H9 (cell line): ENCODE measurements around the gene ZBED2. TPM values are rescaled to one million over a fixed set of nuclear protein-coding genes. Genes with fewer than 3 reads are reported as not detected.

Experiments
- DNase-seq: peaks from one replicate; pipeline ENCODE4 v3.0.0-alpha.2; 2017
- H2AFZ ChIP-seq: one replicate; pipeline ENCODE4 v1.6.1; 2013; ENCODE audit warnings: mild to moderate bottlenecking, low read length, control low read depth, moderate library complexity
- H2AK5ac ChIP-seq: 2 replicates; pipeline ENCODE4 v1.6.1; 2013; ENCODE audit warnings: low read length, control low read depth, mixed read lengths; ENCODE audit not compliant: insufficient read length
- H2BK120ac ChIP-seq: one replicate; pipeline ENCODE4 v1.6.1; 2013; ENCODE audit warnings: low read depth, mild to moderate bottlenecking, low read length, control low read depth, inconsistent platforms; ENCODE audit not compliant: poor library complexity, severe bottlenecking
- H2BK12ac ChIP-seq: 2 replicates; pipeline ENCODE4 v1.6.1; 2013; ENCODE audit warnings: low read length, control low read depth, mixed read lengths, low read depth; ENCODE audit not compliant: insufficient read length
- H2BK15ac ChIP-seq: 2 replicates; pipeline ENCODE4 v1.6.1; 2013; ENCODE audit warnings: low read depth, low read length, control low read depth
- H2BK20ac ChIP-seq: one replicate; pipeline ENCODE4 v1.6.1; 2013; ENCODE audit warnings: low read depth, mild to moderate bottlenecking, low read length, control low read depth, inconsistent platforms; ENCODE audit not compliant: poor library complexity, severe bottlenecking
- H2BK5ac ChIP-seq: 2 replicates; pipeline ENCODE4 v1.6.1; 2013; ENCODE audit warnings: low read length, control low read depth, mixed read lengths; ENCODE audit not compliant: insufficient read length
- H3K14ac ChIP-seq: 2 replicates; pipeline ENCODE4 v1.6.1; 2013; ENCODE audit warnings: low read length, control low read depth; ENCODE audit not compliant: insufficient read depth
- H3K18ac ChIP-seq: 2 replicates; pipeline ENCODE4 v1.6.1; 2013; ENCODE audit warnings: low read depth, mild to moderate bottlenecking, mixed read lengths, low read length, control low read depth; ENCODE audit not compliant: insufficient read length
- H3K23ac ChIP-seq: 2 replicates; pipeline ENCODE4 v1.6.1; 2013; ENCODE audit warnings: low read length, control low read depth, mixed read lengths, low read depth; ENCODE audit not compliant: insufficient read length
- H3K23me2 ChIP-seq: 2 replicates; pipeline ENCODE4 v1.6.1; 2013; ENCODE audit warnings: low read depth, mild to moderate bottlenecking, mixed read lengths, low read length, control low read depth; ENCODE audit not compliant: insufficient read length, poor library complexity, severe bottlenecking
- H3K27ac ChIP-seq: 2 replicates; pipeline ENCODE4 v1.5.1; 2013; ENCODE audit warnings: low read length, control low read depth, mixed read lengths, low read depth; ENCODE audit not compliant: insufficient read length
- H3K27me3 ChIP-seq: 2 replicates; pipeline ENCODE4 v1.6.1; 2013; ENCODE audit warnings: low read length, control low read depth, inconsistent platforms; ENCODE audit not compliant: insufficient read depth
- H3K4ac ChIP-seq: 2 replicates; pipeline ENCODE4 v1.6.1; 2013; ENCODE audit warnings: low read depth, mild to moderate bottlenecking, control low read depth, inconsistent platforms, low read length, moderate library complexity
- H3K4me1 ChIP-seq: 2 replicates; pipeline ENCODE4 v1.6.1; 2013; ENCODE audit warnings: low read length, control low read depth, inconsistent platforms; ENCODE audit not compliant: insufficient read depth
- H3K4me2 ChIP-seq: 2 replicates; pipeline ENCODE4 v1.6.1; 2013; ENCODE audit warnings: low read length, control low read depth, mixed read lengths; ENCODE audit not compliant: insufficient read length, insufficient read depth
- H3K56ac ChIP-seq: 2 replicates; pipeline ENCODE4 v1.6.1; 2013; ENCODE audit warnings: low read depth, mild to moderate bottlenecking, mixed read lengths, low read length, control low read depth; ENCODE audit not compliant: insufficient read length
- H3K79me1 ChIP-seq: 2 replicates; pipeline ENCODE4 v1.6.1; 2013; ENCODE audit warnings: low read depth, mild to moderate bottlenecking, moderate library complexity, low read length, control low read depth, inconsistent platforms; ENCODE audit not compliant: insufficient read depth, poor library complexity, severe bottlenecking
- H3K79me2 ChIP-seq: 2 replicates; pipeline ENCODE4 v1.6.1; 2013; ENCODE audit warnings: low read length, control low read depth, inconsistent platforms; ENCODE audit not compliant: insufficient read depth
- H3K9ac ChIP-seq: 2 replicates; pipeline ENCODE4 v1.6.1; 2013; ENCODE audit warnings: low read length, control low read depth, mixed read lengths; ENCODE audit not compliant: insufficient read length; ENCODE audit errors: extremely low read depth
- H3K9me3 ChIP-seq: one replicate; pipeline ENCODE4 v1.6.1; 2013; ENCODE audit warnings: low read depth, low read length, inconsistent platforms; ENCODE audit not compliant: control insufficient read depth
- H3T11ph ChIP-seq: one replicate; pipeline ENCODE4 v1.6.1; 2013; ENCODE audit warnings: mild to moderate bottlenecking, low read length, control low read depth, inconsistent platforms
- H4K20me1 ChIP-seq: one replicate; pipeline ENCODE4 v1.6.1; 2013; ENCODE audit not compliant: control insufficient read depth, insufficient read length, insufficient read depth
- H4K5ac ChIP-seq: 2 replicates; pipeline ENCODE4 v1.6.1; 2013; ENCODE audit warnings: low read depth, mild to moderate bottlenecking, mixed read lengths, low read length, control low read depth; ENCODE audit not compliant: insufficient read length
- H4K8ac ChIP-seq: replicated peaks from 2 replicates; pipeline ENCODE4 v1.6.1; 2013; ENCODE audit warnings: low read length, control low read depth, mixed read lengths, low read depth; ENCODE audit not compliant: insufficient read length
- H4K91ac ChIP-seq: 2 replicates; pipeline ENCODE4 v1.6.1; 2013; ENCODE audit warnings: low read depth, mild to moderate bottlenecking, moderate library complexity, mixed read lengths, low read length, control low read depth; ENCODE audit not compliant: insufficient read length
- H3K27ac Mint-ChIP-seq, 3 experiments: 2 replicates in 2 of 3; 3 replicates in 1 of 3; pipeline ENCODE4 v1.8.0; 2020 to 2021; ENCODE audit warnings: mixed read lengths in 3 of 3, mild to moderate bottlenecking in 1 of 3, moderate library complexity in 1 of 3
- H3K27me3 Mint-ChIP-seq: 2 replicates; pipeline ENCODE4 v1.8.0; 2021; ENCODE audit warnings: low read depth, mild to moderate bottlenecking, moderate library complexity, mixed read lengths
- H3K36me3 Mint-ChIP-seq, 3 experiments: 2 replicates in 2 of 3; 3 replicates in 1 of 3; pipeline ENCODE4 v1.8.0; 2020 to 2021; ENCODE audit warnings: low read depth in 3 of 3, mixed read lengths in 3 of 3; ENCODE audit not compliant: insufficient read depth in 1 of 3
- H3K4me1 Mint-ChIP-seq, 2 experiments: 2 replicates each; pipeline ENCODE4 v1.8.0; 2020; ENCODE audit warnings: mixed read lengths in 2 of 2
- H3K4me3 Mint-ChIP-seq, 2 experiments: 2 replicates in 1 of 2; 3 replicates in 1 of 2; pipeline ENCODE4 v1.8.0; 2020 to 2021; ENCODE audit warnings: mild to moderate bottlenecking in 2 of 2, mixed read lengths in 2 of 2, moderate library complexity in 1 of 2
- H3K9me3 Mint-ChIP-seq, 2 experiments: 2 replicates in 1 of 2; 3 replicates in 1 of 2; pipeline ENCODE4 v1.8.0; 2020; ENCODE audit warnings: mild to moderate bottlenecking in 2 of 2, mixed read lengths in 2 of 2, moderate library complexity in 1 of 2
- CTCF ChIP-seq: fragments of 200-600 bp; sonication (generic); conservative IDR thresholded peaks from 3 replicates; pipeline ENCODE4 v1.8.0; 2021; ENCODE audit warnings: antibody characterized with exemption, mild to moderate bottlenecking
- WGBS: extraction: QIAGEN DNeasy Blood & Tissue Kit; methylation state at CpG from one replicate; pipeline ENCODE4 v1.1.7; 2013; ENCODE audit warnings: missing lambda C conversion rate, low lambda C conversion rate, mixed read lengths; ENCODE audit not compliant: insufficient read length; ENCODE audit errors: extremely low coverage; 5-methylcytosine and 5-hydroxymethylcytosine counted together
- total RNA-seq: library from RNA; stranded (reverse); gene quantifications from 2 replicates; pipeline ENCODE4 v1.2.1, GENCODE V29; 2021

The ZBED2 gene
- total RNA-seq, 1 experiment from 2014 or later: not detected

DNA sequence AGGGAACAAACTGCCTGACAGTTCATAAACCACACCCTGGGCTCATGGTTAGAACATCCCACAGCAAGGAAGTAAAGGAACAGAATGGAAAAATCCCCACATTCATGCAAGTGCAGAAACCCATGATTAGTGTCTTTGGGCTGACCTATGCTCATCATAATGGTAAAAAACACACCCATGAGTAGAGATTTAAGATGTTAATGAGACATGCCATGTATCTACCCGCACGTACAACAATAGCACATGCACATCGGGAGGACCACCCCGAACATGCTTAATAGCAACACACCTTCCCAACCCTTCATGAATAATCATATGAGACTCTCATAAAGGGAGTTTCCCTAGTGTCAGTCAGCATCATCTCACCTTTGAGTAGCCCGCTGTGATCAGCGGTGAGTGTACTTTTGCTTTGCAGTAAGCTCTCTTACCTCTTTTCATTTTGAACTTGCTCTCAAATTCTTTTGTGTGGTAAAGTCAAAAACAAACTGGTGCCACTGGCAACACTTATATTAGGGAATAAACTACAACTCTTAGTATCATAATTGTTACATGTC lies 23.2 kb downstream of the ZBED2 start:
- Histone ChIP-seq H4K5ac (no peak overlapping the region), H3K27ac (no peak overlapping the region), H3K9ac (no peak overlapping the region), H3K4me1 (no peaks in the 10 kb centered on the region), H2AFZ (no peak overlapping the region), H3K79me2 (no peaks in the 10 kb centered on the region), H4K91ac (no peak overlapping the region), H2BK20ac (no peak overlapping the region), H2BK5ac (no peak overlapping the region), H3K9me3 (no peaks in the 10 kb centered on the region), H3K4me2 (no peak overlapping the region), H2AK5ac (no peak overlapping the region), H3K23ac (no peak overlapping the region), H3T11ph (no peak overlapping the region), H3K23me2 (no peaks in the 10 kb centered on the region), H3K4ac (no peak overlapping the region), H2BK15ac (no peak overlapping the region), H3K27me3 (no peaks in the 10 kb centered on the region), H3K79me1 (no peaks in the 10 kb centered on the region), H2BK120ac (no peak overlapping the region), H4K20me1 (no peaks in the 10 kb centered on the region), H4K8ac (no peak overlapping the region), H3K14ac (no peak overlapping the region), H2BK12ac (no peak overlapping the region), H3K18ac (no peak overlapping the region), H3K56ac (no peak overlapping the region)
- no peaks in the 10 kb centered on the region for H3K27me3 Mint-ChIP-seq
- no peaks in the 10 kb centered on the region for H3K36me3 Mint-ChIP-seq
- no peaks in the 10 kb centered on the region for H3K4me1 Mint-ChIP-seq
- WGBS: no CpG with 5 or more reads among the region's 6 CpGs
- no peak overlapping the region for H3K4me3 Mint-ChIP-seq
- no peak for TF ChIP-seq CTCF
- no peak overlapping the region for H3K27ac Mint-ChIP-seq
- H3K9me3 Mint-ChIP-seq: no peaks in the 10 kb centered on the region
- DNase-seq: no peak
